GM03348 (cell line): ENCODE measurements around the gene TPD52L2.
"Not testable (repeated sequence)": the region's sequence is repeated elsewhere in the genome, so short reads cannot be mapped to it uniquely, and the experiment has no call there.

ENCODE experiments used
- DNase-seq: peaks from one replicate; pipeline ENCODE4 v3.0.0; 2012; ENCODE audit warnings: low spot score

TPD52L2 gene

DNA sequence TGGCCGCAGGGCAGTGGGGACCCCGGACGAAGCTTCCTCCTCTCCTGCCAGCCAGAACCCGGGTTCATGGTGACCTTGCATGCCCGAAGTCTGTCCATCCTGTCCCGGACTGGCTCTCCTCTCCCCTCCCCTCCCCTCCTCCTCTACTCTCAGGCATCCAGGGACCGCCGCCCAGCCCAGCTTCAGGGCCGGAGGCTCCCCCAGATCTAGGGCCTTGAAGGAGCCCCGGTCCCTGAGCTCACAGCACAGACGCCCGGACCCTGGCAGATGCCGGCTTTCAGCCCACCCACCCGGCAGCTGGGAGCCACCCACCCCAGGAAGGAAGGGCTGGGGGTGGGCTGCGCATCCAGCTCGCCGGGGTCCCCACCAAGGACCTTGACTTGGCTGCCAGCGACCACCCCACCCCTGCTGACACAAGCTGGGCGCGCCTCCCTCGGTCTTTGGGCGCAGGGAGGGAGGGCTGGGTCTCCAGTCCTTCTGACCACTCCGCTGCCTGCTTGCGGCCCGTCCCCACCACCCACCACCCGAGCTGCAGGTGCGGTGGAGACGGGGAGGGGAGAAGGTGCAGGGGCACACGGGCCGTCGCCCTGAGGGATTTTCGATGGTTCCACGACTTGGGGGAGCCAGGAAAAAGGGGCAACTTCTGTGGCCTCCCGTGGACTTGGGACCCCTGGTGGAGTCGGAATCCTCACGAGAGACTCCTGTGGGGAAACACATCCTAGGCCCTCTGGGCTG lies 9.5 kb upstream of the TPD52L2 start:
- DNase-seq, result no peak

GRCh38 chr20:63856098-63856511 lies 9.0 kb upstream of the TPD52L2 start:
- DNase-seq, result no peak

DNA sequence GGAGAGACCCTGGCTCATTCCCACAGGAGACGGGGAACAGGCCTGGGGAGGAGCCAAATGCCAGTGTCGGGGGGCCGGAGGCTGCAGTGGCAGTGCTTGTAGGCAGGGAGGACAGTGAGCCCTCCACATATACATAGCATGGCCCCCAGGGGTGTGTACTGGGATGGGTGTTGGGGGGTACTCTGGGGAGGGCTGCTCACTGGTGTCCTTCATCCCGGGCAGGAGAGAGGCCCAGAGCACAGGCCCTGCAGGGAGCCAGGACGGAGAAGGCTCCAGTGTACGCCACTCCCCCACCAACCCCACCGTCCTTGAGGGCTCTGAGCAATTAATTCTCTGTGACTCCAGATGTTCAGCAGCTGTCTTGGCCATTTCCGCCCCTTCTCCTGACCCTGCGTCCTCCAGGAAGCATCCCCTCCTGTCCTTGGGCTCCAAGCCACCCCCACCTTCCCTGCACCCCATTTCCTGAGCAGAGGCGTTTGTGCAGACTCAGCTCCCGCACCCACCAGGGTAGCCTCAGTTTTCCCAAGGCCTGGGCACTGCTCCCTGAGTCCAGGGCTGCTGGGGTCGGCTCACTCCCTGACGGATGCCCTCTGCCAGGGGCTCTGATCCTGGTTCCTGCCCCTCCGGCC lies 7.2 kb upstream of the TPD52L2 start:
- DNase-seq, result no peak

GRCh38 chr20:63858393-63859165 lies 6.5 kb upstream of the TPD52L2 start:
- DNase-seq, result no peak

GRCh38 chr20:63859166-63859699 lies 5.8 kb upstream of the TPD52L2 start:
- DNase-seq, result no peak

GRCh38 chr20:63860325-63861051 lies 4.6 kb upstream of the TPD52L2 start:
- no peak for DNase-seq

DNA sequence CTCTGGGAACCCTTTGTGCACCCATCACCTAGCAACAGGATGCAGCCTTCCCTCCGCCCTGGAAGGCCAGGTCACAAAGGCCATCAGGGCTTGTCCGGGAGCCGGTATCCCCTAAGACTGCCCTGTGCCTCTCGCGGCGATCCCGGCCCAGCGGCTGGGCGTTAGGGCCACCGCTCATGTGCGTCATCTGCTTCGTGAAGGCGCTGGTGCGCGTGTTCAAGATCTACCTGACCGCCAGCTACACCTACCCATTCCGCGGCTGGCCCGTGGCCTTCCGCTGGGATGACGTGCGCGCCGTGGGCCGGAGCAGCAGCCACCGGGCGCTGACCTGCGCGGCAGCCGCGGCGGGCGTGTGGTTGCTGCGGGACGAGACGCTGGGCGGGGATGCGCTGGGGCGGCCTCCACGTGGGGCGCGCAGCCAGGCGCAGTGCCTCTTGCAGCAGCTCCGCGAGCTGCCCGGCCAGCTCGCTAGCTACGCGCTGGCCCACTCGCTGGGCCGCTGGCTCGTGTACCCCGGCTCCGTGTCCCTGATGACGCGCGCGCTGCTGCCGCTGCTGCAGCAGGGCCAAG lies 3.6 kb upstream of the TPD52L2 start, which contains the start of gene ABHD16B:
TSS of gene ABHD16B (plus strand) at position 134 of the 570 bp plus-strand sequence. CDS start at position 177, 43 bp downstream.
- DNase-seq, result no peak

DNA sequence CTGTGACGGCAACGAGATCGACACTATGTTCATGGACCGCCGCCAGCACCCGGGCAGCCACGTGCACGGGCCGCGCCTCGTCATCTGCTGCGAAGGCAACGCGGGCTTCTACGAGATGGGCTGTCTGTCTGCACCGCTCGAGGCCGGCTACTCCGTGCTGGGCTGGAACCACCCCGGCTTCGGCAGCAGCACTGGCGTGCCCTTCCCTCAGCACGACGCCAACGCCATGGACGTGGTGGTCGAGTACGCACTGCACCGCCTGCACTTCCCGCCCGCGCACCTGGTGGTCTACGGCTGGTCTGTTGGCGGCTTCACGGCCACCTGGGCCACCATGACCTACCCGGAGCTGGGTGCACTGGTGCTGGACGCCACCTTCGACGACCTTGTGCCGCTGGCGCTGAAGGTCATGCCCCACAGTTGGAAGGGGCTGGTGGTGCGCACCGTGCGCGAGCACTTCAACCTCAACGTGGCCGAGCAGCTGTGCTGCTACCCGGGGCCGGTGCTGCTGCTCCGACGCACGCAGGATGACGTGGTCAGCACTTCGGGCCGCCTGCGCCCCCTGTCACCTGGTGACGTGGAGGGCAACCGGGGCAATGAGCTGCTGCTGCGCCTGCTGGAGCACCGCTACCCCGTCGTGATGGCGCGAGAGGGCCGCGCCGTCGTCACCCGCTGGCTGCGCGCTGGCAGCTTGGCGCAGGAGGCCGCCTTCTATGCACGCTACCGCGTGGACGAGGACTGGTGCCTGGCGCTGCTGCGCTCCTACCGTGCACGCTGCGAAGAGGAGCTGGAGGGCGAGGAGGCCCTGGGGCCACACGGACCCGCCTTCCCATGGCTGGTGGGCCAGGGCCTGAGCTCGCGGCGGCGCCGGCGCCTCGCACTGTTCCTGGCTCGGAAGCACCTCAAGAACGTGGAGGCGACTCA lies 2.8 kb upstream of the TPD52L2 start:
- no peak for DNase-seq

GRCh38 chr20:63863021-63863797 lies 1.9 kb upstream of the TPD52L2 start:
- DNase-seq, result no peak

GRCh38 chr20:63863798-63864544 lies 1.1 kb upstream of the TPD52L2 start:
- DNase-seq, result peak; percentile 92

DNA sequence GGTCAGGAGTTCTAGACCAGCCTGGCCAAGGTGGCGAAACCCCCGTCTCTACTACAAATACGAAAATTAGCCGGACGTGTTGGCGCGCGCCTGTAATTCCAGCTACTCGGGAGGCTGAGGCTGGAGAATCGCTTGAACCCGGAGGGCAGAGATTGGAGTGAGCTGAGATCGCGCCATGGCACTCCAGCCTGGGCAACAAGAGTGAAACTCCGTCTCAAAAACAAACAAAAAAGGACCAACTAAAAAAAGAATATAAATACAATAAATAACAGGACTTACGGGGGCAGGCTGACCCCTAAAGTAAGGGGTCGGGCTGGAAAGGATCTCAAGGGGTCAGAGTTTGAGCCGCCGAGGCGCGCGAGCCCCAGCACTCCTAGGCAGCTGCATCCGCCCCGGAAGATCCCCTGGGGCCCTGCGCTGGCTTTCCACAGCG lies 509 bp upstream of the TPD52L2 start:
- DNase-seq, result no peak

DNA sequence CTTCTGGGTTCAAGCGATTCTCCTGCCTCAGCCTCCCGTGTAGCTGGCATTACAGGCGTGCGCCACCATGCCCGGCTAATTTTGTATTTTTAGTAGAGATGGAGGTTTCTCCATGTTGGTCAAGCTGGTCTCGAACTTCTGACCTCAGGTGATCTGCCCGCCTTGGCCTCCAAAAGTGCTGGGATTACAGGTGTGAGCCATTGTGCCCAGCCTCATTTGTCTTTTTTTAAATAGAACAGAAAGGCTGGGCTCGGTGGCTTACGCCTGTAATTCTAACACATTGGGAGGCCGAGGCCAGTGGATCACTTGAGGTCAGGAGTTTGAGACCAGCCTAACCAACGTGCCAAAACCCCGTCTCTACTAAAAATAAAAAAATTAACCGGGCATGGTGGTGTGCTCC lies 2.0 kb downstream of the TPD52L2 start:
- DNase-seq, result not testable (repeated sequence)

GRCh38 chr20:63868264-63868663 lies 3.2 kb downstream of the TPD52L2 start:
- no peak for DNase-seq

DNA sequence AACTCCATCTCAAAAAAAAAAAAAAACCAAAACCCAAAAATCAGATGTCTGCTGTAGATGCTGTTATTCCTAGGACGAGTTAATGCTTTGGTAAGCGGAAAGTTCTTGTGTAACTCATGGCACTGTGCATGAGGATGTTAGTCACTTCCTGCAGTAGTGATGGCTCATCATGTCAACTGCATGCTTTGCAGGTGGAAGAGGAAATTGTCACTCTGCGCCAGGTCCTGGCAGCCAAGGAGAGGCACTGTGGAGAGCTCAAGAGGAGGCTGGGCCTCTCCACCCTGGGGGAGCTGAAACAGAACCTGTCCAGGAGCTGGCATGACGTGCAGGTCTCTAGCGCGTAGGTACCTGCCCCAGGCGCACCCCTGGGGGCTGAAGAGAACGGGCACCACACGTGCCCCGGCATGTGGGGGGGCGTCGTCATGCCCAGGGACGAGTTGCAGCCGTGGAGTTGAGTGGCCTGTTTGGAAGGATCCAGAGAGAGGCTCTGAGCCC lies 8.5 kb downstream of the TPD52L2 start:
- peak; percentile 65 for DNase-seq

DNA sequence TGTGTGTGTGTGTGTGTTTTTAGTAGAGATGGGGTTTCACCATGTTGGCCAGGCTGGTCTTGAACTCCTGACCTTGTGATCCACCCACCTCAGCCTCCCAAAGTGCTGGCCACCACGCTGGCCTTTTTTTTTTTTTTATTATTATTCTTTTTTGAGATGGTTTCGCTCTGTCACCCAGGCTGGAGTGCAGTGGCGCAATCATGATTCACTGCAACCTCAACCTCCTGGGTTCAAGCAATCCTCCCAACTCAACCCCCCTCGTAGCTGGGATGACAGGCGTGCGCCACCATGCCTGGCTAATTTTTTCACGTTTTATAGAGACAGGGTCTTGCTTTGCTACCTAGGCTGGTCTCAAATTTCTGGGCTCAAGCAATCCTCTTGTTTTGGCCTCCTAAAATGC lies 9.2 kb downstream of the TPD52L2 start:
- DNase-seq, result not testable (repeated sequence)

- DNase-seq, result no peak
Observed at GRCh38 chr20:63876489-63877036, 11.5 kb downstream of the TPD52L2 start.

DNA sequence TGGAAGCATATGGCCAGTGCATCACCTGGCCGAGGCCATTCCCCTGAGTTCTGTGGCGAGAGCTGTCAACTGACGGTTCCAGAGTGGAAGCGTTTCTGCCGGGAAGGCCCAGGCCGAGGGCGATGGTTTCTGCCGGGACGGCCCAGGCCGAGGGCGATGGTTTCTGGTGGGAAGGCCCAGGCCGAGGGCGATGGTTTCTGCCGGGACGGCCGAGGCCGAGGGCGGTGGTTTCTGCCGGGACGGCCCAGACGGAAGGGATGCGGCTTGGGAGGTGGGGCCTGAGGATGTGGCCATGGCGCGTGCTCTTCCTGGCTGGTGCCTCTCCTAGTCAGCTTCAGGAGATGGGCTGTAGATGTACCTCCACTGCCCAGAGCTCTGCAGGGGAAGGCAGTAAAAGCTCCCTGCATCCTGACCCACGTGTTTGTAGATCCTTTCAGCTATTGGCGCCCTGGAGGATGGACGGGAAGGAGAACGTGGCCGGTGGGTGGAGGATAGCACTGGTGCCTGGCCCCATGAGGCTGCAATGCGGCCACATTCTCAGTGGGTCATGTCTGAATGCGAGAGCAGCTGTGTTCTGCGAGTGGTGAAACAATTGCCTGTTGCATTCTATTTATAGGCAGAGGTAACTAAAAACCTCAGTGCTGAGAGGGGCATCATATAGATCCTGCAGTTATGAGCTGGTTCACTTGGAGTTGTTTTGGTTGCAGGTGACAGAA lies 12.8 kb downstream of the TPD52L2 start:
- no peak for DNase-seq
